ENCODE measurements around the gene APLP1.
A peak's percentile ranks its signal among the peaks of the same experiment; 100 is the strongest.
"Not testable (repeated sequence)": the region's sequence is repeated elsewhere in the genome, so short reads cannot be mapped to it uniquely, and the experiment has no call there.

The APLP1 gene

GRCh38 chr19:35868172-35868822 is at the start of gene APLP1:
APLP1 (plus strand) TSS chr19:35868574; CDS start chr19:35868637, 63 bp downstream.
- peak within 1 kb of the TSS; percentile 61 for H3K4me3 Mint-ChIP-seq
- no peaks in the 10 kb centered on the region for H3K36me3 Mint-ChIP-seq
- H3K27me3 Mint-ChIP-seq = peaks cover 18% of the 10 kb centered on the region
- H3K4me1 Mint-ChIP-seq (ENCODE audit: low read depth) = peaks cover 12% of the 10 kb centered on the region
- no peaks in the 10 kb centered on the region for H3K9me3 Mint-ChIP-seq (ENCODE audit: low read depth)
- H3K27ac Mint-ChIP-seq = no peak within 1 kb of the TSS

- peaks cover 15% of the 10 kb centered on the region for H3K27me3 Mint-ChIP-seq
- H3K9me3 Mint-ChIP-seq (ENCODE audit: low read depth) = no peaks in the 10 kb centered on the region
- no peak overlapping the region for H3K27ac Mint-ChIP-seq
- H3K4me3 Mint-ChIP-seq = no peak overlapping the region
- no peaks in the 10 kb centered on the region for H3K36me3 Mint-ChIP-seq
- no peaks in the 10 kb centered on the region for H3K4me1 Mint-ChIP-seq (ENCODE audit: low read depth)
These were observed 45.8 kb upstream of the APLP1 start for GRCh38 chr19:35822579-35822978.

- no peak overlapping the region for H3K4me3 Mint-ChIP-seq
- no peaks in the 10 kb centered on the region for H3K4me1 Mint-ChIP-seq (ENCODE audit: low read depth)
- H3K27me3 Mint-ChIP-seq = peaks cover 19% of the 10 kb centered on the region
- no peak overlapping the region for H3K27ac Mint-ChIP-seq
- no peaks in the 10 kb centered on the region for H3K9me3 Mint-ChIP-seq (ENCODE audit: low read depth)
- H3K36me3 Mint-ChIP-seq = no peaks in the 10 kb centered on the region
These were observed 44.2 kb upstream of the APLP1 start for GRCh38 chr19:35824150-35824549.

- Mint-ChIP-seq H3K27ac (no peak overlapping the region), H3K4me1 (ENCODE audit: low read depth) (no peaks in the 10 kb centered on the region), H3K36me3 (no peaks in the 10 kb centered on the region), H3K4me3 (no peak overlapping the region), H3K9me3 (ENCODE audit: low read depth) (no peaks in the 10 kb centered on the region), H3K27me3 (peaks cover 26% of the 10 kb centered on the region)
These were observed 39.6 kb upstream of the APLP1 start for GRCh38 chr19:35828692-35829301.

GRCh38 chr19:35830986-35831385 is 37.4 kb upstream of the APLP1 start:
- Mint-ChIP-seq H3K9me3 (ENCODE audit: low read depth) (no peaks in the 10 kb centered on the region), H3K4me1 (ENCODE audit: low read depth) (no peaks in the 10 kb centered on the region), H3K27ac (no peak overlapping the region), H3K36me3 (no peaks in the 10 kb centered on the region), H3K4me3 (no peak overlapping the region), H3K27me3 (peaks cover 28% of the 10 kb centered on the region)

GRCh38 chr19:35832054-35832453 is 36.3 kb upstream of the APLP1 start:
- Mint-ChIP-seq H3K27me3 (peaks cover 33% of the 10 kb centered on the region), H3K4me3 (no peak overlapping the region), H3K9me3 (ENCODE audit: low read depth) (no peaks in the 10 kb centered on the region), H3K4me1 (ENCODE audit: low read depth) (no peaks in the 10 kb centered on the region), H3K27ac (no peak overlapping the region), H3K36me3 (no peaks in the 10 kb centered on the region)

- H3K4me1 Mint-ChIP-seq (ENCODE audit: low read depth) = no peaks in the 10 kb centered on the region
- no peak overlapping the region for H3K27ac Mint-ChIP-seq
- no peaks in the 10 kb centered on the region for H3K36me3 Mint-ChIP-seq
- H3K4me3 Mint-ChIP-seq = no peak overlapping the region
- no peaks in the 10 kb centered on the region for H3K9me3 Mint-ChIP-seq (ENCODE audit: low read depth)
- peaks cover 25% of the 10 kb centered on the region for H3K27me3 Mint-ChIP-seq
These were observed 34.4 kb upstream of the APLP1 start for GRCh38 chr19:35833972-35834371.

GRCh38 chr19:35836096-35836495 is 32.3 kb upstream of the APLP1 start:
- H3K27ac Mint-ChIP-seq; H3K9me3 Mint-ChIP-seq (ENCODE audit: low read depth); H3K4me3 Mint-ChIP-seq; H3K36me3 Mint-ChIP-seq; H3K4me1 Mint-ChIP-seq (ENCODE audit: low read depth): not testable (repeated sequence)
- peaks cover 20% of the 10 kb centered on the region for H3K27me3 Mint-ChIP-seq

GRCh38 chr19:35841961-35842595 is 26.3 kb upstream of the APLP1 start:
- Mint-ChIP-seq H3K36me3 (peaks cover 4% of the 10 kb centered on the region), H3K9me3 (ENCODE audit: low read depth) (no peaks in the 10 kb centered on the region), H3K4me3 (no peak overlapping the region), H3K27ac (no peak overlapping the region), H3K4me1 (ENCODE audit: low read depth) (peaks cover 15% of the 10 kb centered on the region), H3K27me3 (peaks cover 29% of the 10 kb centered on the region)

GRCh38 chr19:35842666-35843272 is 25.6 kb upstream of the APLP1 start:
- H3K4me3 Mint-ChIP-seq = no peak overlapping the region
- H3K27ac Mint-ChIP-seq = no peak overlapping the region
- peaks cover 4% of the 10 kb centered on the region for H3K36me3 Mint-ChIP-seq
- peaks cover 15% of the 10 kb centered on the region for H3K4me1 Mint-ChIP-seq (ENCODE audit: low read depth)
- H3K9me3 Mint-ChIP-seq (ENCODE audit: low read depth) = no peaks in the 10 kb centered on the region
- peaks cover 29% of the 10 kb centered on the region for H3K27me3 Mint-ChIP-seq

- H3K4me1 Mint-ChIP-seq (ENCODE audit: low read depth) = peaks cover 15% of the 10 kb centered on the region
- H3K36me3 Mint-ChIP-seq = peaks cover 4% of the 10 kb centered on the region
- H3K27ac Mint-ChIP-seq = no peak overlapping the region
- peaks cover 33% of the 10 kb centered on the region for H3K27me3 Mint-ChIP-seq
- H3K9me3 Mint-ChIP-seq (ENCODE audit: low read depth) = no peaks in the 10 kb centered on the region
- H3K4me3 Mint-ChIP-seq = peak overlapping the region; percentile 14
These were observed 24.5 kb upstream of the APLP1 start for GRCh38 chr19:35843676-35844481.

GRCh38 chr19:35844482-35845214 is 23.7 kb upstream of the APLP1 start:
- Mint-ChIP-seq H3K36me3 (peaks cover 4% of the 10 kb centered on the region), H3K27ac (no peak overlapping the region), H3K27me3 (peaks cover 36% of the 10 kb centered on the region), H3K4me3 (peak overlapping the region; percentile 89), H3K9me3 (ENCODE audit: low read depth) (no peaks in the 10 kb centered on the region), H3K4me1 (ENCODE audit: low read depth) (peaks cover 15% of the 10 kb centered on the region)

GRCh38 chr19:35845215-35846037 is 22.9 kb upstream of the APLP1 start:
- no peak overlapping the region for H3K27ac Mint-ChIP-seq
- peak overlapping the region; percentile 89 for H3K4me3 Mint-ChIP-seq
- peaks cover 36% of the 10 kb centered on the region for H3K27me3 Mint-ChIP-seq
- H3K36me3 Mint-ChIP-seq = peaks cover 4% of the 10 kb centered on the region
- H3K9me3 Mint-ChIP-seq (ENCODE audit: low read depth) = no peaks in the 10 kb centered on the region
- peaks cover 15% of the 10 kb centered on the region for H3K4me1 Mint-ChIP-seq (ENCODE audit: low read depth)
